ENCODE results near the gene METTL16. TPM values are rescaled to one million over a fixed set of nuclear protein-coding genes. Genes with fewer than 3 reads are reported as not detected.

METTL16 gene
- total and polyA plus RNA-seq, 2 of the 8 experiments (the other 6 are each of a cell fraction or from before 2014, with no cell fraction given): 22.8 to 59.4 TPM

GRCh38 chr17:2388020-2388682 is 123.5 kb downstream of the METTL16 start (continued):
- no peak for TF ChIP-seq BACH1 (IDR thresholded peaks at IDR 0.05; ENCODE audit: low read length)
- no peak for TF ChIP-seq EP300 (IDR thresholded peaks at IDR 0.05; ENCODE audit: borderline replicate concordance in 1 of 2, low read depth in 2 of 2, low read length in 2 of 2)
- TF ChIP-seq ZNF274 (IDR thresholded peaks at IDR 0.05; ENCODE audit: borderline replicate concordance, extremely low read depth, low read length): no peak
- TF ChIP-seq TEAD4 (IDR thresholded peaks at IDR 0.05; ENCODE audit: low read depth, low read length): no peak
